GM18498 (cell line): ENCODE data around the gene TXNDC11.

ENCODE experiments used
- ATAC-seq: cut with Tn5 transposase; IDR thresholded peaks from one replicate; pipeline ENCODE4 v1.9.1; 2021; ENCODE audit warnings: mild to moderate bottlenecking, moderate library complexity; ENCODE audit not compliant: unreplicated experiment

TXNDC11 gene

GRCh38 chr16:11755022-11755760, 12.5 kb upstream of the TXNDC11 start:
- no peak for ATAC-seq

- no peak for ATAC-seq
Measured at GRCh38 chr16:11752856-11753255, 10.2 kb upstream of the TXNDC11 start.

- ATAC-seq, result no peak
Measured at GRCh38 chr16:11750056-11750455, 7.4 kb upstream of the TXNDC11 start.

GRCh38 chr16:11748404-11749254, 6.0 kb upstream of the TXNDC11 start:
- ATAC-seq, result no peak

GRCh38 chr16:11747949-11748403, 5.3 kb upstream of the TXNDC11 start:
- ATAC-seq, result no peak

- no peak for ATAC-seq
Measured at GRCh38 chr16:11744075-11744470, 1.4 kb upstream of the TXNDC11 start.

- ATAC-seq, result no peak
Measured at GRCh38 chr16:11743308-11744074, 834 bp upstream of the TXNDC11 start.

- peak; percentile 29 for ATAC-seq
Measured at GRCh38 chr16:11742093-11742535, 543 bp downstream of the TXNDC11 start.

GRCh38 chr16:11740567-11740966, 2.1 kb downstream of the TXNDC11 start:
- ATAC-seq, result no peak

- no peak for ATAC-seq
Measured at GRCh38 chr16:11738742-11739544, 3.7 kb downstream of the TXNDC11 start.

GRCh38 chr16:11737713-11738112, 4.9 kb downstream of the TXNDC11 start:
- no peak for ATAC-seq

- ATAC-seq, result no peak
Measured at GRCh38 chr16:11736903-11737302, 5.8 kb downstream of the TXNDC11 start.

GRCh38 chr16:11735787-11736186, 6.9 kb downstream of the TXNDC11 start:
- no peak for ATAC-seq

- ATAC-seq, result no peak
Measured at GRCh38 chr16:11734653-11735043, 8.0 kb downstream of the TXNDC11 start.

- ATAC-seq, result peak; percentile 40
Measured at GRCh38 chr16:11734025-11734652, 8.5 kb downstream of the TXNDC11 start.

GRCh38 chr16:11731222-11731621, 11.4 kb downstream of the TXNDC11 start:
- no peak for ATAC-seq

- no peak for ATAC-seq
Measured at GRCh38 chr16:11729787-11730186, 12.9 kb downstream of the TXNDC11 start.

- no peak for ATAC-seq
Measured at GRCh38 chr16:11727796-11728543, 14.7 kb downstream of the TXNDC11 start.

GRCh38 chr16:11726008-11726407, 16.6 kb downstream of the TXNDC11 start:
- ATAC-seq, result no peak
